ENCODE results near the gene NCAM1.

NCAM1 gene

GRCh38 chr11:112968941-112969713, 7.9 kb downstream of the NCAM1 start:
- no peak for DNase-seq (ENCODE audit: low spot score)

DNA sequence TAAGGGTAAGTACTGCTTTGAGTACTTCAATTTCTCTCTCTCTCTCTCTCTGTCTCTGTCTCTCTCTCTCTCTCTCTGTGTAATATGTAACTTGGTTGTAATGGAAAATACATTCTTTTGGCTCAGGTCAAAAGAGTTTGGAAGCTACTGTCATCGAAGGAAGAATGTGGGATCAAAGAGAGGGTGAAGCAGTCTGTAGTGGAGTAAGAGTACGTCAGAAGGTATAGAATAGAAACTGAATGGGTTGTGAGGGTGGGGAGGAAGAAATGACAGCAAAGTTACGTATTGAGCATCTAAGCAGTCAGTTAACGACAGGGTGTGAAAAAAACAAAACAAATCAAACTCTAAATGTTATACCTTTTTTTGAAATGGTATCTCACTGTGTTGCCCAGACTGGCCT, 10.0 kb downstream of the NCAM1 start:
- no peak for DNase-seq (ENCODE audit: low spot score)

GRCh38 chr11:112971827-112972226, 10.6 kb downstream of the NCAM1 start:
- DNase-seq (ENCODE audit: low spot score): no peak

- no peak for DNase-seq (ENCODE audit: low spot score)
These were observed 11.4 kb downstream of the NCAM1 start for GRCh38 chr11:112972399-112973145.

- DNase-seq (ENCODE audit: low spot score): no peak
These were observed 13.8 kb downstream of the NCAM1 start for GRCh38 chr11:112975051-112975450.

- no peak for DNase-seq (ENCODE audit: low spot score)
These were observed 14.3 kb downstream of the NCAM1 start for GRCh38 chr11:112975493-112975892.

DNA sequence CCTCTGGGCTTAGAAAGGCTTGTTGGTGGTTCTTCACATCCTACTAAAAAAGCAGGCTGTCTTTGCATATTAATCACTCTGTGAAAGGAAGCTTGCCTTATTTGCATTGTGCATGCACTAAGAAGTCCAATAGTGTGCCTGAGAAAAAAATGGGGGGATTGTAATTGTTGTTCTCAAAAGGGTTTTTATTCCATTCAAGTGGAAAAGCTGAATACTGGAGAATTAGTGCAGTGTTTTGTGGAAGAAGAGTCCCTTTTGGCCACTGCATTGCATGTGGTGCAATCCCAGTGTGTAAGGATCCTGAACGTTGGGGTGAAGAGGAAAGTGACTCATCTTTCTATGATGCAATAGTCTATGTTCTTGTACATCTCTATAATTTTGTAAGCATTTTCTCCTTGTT, 16.5 kb downstream of the NCAM1 start:
- DNase-seq (ENCODE audit: low spot score): no peak

DNA sequence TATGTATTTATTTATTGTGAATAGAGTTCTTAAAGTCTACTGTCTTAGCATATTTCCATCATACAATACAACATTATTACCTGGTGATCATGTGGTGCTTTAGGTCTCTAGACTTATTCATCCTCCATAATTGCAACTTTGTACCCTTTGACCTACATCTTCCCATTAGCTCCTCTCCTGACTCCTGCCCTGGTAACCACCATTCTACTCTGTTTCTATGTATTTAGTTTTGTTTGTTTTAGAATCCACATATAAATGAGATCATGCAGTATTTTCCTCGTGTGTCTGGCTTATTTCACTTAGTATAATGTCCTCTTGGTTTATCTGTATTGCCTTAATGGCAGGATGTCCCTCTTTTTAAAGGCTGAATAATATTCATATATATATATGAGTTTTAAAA, 22.7 kb downstream of the NCAM1 start:
- DNase-seq (ENCODE audit: low spot score): no peak

GRCh38 chr11:112989198-112989597, 28.0 kb downstream of the NCAM1 start:
- no peak for DNase-seq (ENCODE audit: low spot score)

DNA sequence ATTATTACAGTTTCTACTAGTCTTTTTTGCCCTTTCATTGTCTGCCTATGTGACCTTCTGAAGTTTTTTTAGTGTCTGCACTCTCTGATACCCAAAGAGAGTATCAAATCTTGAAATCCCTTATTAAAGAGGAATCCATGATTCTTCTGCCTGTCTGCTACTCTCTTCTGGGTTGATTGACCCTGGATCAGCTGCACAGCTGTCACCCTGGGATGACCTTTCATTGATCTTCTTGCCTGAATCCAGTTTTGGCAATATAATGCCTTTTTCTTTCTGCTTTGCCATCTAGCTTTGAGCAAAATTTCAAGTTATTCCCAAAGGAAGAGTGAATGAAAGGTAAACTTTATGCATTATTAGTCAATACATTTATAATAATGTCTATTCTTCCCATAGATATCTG, 32.6 kb downstream of the NCAM1 start:
- DNase-seq (ENCODE audit: low spot score): no peak

DNA sequence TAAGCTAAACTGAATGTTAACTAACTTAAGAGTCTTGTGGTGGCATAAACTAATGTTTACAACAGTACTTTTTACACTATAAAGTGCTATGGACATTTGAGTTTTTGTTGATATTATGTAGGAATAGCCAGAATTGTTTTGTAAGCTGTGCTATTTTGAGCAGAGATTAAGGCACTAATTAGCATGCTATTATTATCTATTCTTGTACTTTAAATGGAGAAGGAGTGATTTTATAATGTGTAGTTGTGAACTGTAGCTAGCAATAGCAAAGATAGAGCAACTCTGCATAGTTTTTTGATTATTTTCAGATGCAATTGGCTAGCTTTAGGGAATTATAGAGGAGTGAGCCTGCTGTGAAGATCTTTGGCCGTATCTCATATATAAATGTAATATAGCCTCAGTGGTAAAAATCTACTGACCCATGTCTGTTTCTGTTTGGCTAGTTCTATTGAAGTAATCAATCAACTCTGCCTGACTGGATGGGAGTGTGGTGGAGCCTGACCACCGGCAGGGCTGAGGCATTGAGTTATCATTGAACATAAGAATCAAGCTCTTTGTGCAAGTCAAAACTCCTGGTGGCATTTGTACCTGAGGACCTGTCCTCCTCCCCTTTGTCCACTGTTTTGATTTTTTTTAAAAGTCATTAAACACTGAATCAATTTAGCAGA, 34.3 kb downstream of the NCAM1 start:
- DNase-seq (ENCODE audit: low spot score): no peak

DNA sequence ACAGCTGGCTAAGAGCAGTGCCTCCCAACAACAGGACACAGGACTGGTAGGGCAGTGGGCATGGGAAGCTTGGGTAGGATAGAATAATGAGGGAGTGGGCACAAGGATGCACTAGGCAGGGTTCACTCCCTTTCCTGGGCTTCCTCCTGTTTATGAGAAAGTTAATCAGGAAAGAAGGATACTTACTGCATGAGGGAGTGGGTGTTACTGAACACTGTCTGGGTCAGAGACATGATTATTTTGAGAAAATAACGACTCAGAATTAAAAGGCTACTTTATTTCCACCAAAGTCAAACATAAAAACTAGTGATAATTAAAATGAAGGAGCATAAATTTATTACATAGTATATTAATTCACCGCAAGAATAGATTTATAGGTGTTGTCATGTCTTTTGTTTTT, 35.8 kb downstream of the NCAM1 start:
- DNase-seq (ENCODE audit: low spot score): no peak

- DNase-seq (ENCODE audit: low spot score): no peak
These were observed 36.7 kb downstream of the NCAM1 start for GRCh38 chr11:112997857-112998466.

DNA sequence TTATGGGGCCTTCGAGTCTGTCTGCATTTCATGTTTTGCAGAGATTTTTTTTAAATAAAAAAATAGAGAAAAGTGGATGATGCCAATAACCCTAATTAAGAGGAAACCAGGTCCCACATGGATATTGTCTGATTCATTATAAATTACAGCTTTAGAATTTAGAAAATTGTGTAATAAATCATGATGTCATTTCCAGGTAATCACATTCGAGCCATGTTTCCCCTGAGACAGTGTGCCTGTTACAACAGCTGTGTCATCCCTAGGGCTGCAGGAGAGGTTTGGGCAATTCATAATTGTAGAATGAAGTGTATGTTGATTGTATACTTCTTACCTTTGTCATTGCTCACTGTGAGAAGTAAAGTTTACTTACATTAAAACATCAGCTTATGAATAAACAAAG, 38.3 kb downstream of the NCAM1 start:
- no peak for DNase-seq (ENCODE audit: low spot score)

DNA sequence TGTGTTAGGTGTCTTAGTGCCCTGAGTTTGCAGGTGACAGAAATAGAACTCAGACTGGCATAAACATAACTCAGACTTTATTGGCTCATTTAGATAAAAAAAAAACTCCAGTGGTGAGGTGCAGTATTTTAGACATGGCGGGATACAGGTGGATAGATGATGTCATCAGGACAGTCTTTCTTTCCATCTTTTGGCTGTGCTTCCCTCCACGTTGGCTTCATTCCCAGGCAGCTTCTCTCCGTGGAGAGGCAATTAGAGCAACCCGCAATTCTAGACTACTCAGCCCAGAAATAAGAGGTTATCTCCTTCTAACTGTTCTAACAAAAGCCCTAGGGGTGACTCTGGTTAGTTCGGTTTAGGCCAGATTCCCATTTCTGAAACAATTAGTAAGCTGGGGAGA, 40.5 kb downstream of the NCAM1 start:
- no peak for DNase-seq (ENCODE audit: low spot score)

DNA sequence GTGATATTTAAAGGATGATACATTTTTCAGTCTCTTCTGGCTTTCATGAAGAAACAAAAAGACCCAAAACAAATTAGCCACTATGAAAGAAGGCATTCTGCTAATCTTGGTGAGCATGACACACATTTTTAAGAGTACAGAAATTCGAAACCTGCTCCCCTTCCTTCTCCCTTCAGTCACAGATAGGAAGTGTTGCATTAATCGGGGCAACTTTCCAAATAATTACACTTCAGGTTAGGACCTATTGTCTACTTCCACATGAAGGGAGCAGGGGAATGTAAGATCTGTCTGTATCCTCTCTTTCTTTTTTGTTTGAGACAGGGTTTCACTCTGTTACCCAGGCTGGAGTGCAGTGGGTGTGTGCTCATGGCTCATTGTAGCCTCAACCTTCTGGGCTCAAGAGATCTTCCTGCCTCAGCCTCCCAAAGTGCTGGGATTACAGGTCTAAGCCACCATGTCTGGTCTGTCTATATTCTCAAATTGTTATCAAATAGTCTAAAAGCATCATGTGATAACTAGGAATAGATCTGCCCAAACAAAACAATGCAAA, 45.8 kb downstream of the NCAM1 start:
- DNase-seq (ENCODE audit: low spot score): no peak

DNA sequence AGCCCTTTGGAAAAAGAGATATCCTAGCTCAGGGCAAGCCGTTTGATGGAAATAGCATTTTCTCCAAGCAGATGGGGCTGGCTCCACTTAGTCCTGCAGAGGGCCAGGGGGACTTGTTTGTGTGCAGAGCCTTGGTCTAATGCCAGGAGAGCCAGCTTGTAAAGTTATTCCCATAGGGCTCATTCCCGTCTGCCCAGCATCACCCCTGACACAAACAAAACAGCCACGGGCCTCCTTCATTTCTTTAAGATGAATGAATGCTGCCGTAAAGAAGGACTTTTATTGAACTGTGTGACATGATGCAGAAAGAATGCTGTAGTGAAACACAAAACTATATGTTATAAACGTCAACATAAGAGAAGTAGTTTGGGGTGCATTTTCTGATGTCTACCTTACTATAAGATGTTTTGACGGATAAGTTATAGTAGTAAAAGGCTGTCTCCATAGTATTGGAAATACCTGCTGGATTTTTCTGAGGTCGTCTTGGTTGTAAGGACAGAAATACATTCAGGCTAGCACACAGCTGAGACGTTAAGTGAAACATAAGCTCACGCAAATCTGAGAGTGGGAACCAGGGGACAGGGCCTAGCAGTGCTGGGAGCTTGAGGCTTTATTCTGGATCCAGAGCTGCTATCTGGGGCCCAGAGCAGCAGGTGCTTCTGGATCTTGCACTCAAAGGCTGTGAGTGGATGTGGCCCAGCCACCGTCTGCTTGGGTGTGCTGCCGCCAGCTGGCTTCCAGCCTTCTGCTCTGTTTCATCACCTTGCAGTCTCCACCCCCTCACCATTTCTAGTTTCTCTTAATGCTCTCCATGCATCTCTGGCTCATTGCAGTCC, 53.3 kb downstream of the NCAM1 start:
- no peak for DNase-seq (ENCODE audit: low spot score)

DNA sequence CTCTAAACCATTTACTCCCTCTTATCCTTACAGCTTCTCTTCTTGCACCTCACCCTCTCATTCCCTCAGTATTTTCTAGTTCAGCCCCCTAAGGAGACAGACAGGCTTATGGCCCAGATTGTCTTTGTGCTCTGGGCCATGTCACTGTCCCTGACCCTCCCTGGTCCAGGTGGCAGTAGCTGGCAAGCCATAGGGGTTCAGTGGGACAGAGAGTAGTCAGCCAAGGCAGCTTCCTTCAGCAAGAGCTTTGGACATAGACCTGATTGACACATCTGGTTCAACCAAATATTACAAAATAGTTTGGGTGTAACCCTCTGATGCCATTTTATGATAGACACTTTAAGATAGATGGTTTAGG, 53.9 kb downstream of the NCAM1 start:
- DNase-seq (ENCODE audit: low spot score): no peak

GRCh38 chr11:113016905-113017304, 55.7 kb downstream of the NCAM1 start:
- no peak for DNase-seq (ENCODE audit: low spot score)

DNA sequence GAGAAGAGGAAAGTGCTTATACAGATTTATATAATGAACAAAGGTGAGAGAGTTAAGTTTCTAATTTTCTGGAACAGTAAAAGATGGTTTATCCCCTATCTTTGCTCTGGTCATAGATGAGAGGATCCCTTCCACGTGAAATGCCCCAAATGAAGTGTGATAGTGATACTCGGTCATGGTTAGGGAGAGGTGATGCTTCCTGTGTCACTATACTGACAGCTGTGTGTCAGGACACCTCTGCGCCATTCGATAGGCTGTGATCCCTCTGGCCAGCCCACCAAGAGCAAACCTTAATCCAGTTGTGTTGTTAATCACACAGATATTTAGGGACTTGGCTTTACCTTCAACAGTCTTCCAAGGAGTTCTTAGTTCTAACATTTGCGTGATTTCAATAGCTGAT, 57.7 kb downstream of the NCAM1 start:
- no peak for DNase-seq (ENCODE audit: low spot score)

GRCh38 chr11:113019711-113020110, 58.5 kb downstream of the NCAM1 start:
- DNase-seq (ENCODE audit: low spot score): no peak

DNA sequence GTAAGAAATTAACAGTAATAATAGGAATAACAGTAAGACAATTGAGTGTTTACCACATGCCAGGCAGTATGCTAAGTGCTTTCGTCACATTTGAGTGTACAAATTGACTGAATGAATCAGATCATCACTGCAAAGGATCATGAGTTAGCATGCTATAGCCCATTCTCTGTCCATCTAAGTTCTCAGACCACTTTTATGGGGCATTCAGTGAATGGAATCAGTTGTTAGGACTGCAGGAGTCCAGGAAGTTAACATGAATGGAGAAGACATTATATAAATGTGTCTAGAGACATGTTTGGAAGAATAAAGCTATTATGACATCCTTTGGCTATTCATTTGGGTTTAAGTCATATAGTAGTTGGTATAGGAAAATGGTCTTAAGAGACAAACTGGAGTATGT, 59.9 kb downstream of the NCAM1 start:
- no peak for DNase-seq (ENCODE audit: low spot score)
